ENCODE measurements around the gene CAMTA1.

Gene CAMTA1

DNA sequence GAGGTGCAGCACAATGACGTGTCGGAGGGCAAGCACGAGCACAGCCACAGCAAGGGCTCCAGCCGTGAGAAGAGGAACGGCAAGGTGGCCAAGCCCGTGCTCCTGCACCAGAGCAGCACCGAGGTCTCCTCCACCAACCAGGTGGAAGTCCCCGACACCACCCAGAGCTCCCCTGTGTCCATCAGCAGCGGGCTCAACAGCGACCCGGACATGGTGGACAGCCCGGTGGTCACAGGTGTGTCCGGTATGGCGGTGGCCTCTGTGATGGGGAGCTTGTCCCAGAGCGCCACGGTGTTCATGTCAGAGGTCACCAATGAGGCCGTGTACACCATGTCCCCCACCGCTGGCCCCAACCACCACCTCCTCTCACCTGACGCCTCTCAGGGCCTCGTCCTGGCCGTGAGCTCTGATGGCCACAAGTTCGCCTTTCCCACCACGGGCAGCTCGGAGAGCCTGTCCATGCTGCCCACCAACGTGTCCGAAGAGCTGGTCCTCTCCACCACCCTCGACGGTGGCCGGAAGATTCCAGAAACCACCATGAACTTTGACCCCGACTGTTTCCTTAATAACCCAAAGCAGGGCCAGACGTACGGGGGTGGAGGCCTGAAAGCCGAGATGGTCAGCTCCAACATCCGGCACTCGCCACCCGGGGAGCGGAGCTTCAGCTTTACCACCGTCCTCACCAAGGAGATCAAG, 878.3 kb downstream of the CAMTA1 start:
- Histone ChIP-seq H3K4me2 (no peak overlapping the region), H3K9me3 (replicated peaks in 1 of 11) (peaks cover 0 to 1% (median 0%) of the 10 kb centered on the region in 11 experiments; a peak in 1 of 22 replicates), H4K20me1 (no peaks in the 10 kb centered on the region; a peak in 1 of 22 replicates), H3K4me3 (no peak overlapping the region), H3K4me1 (peaks cover 0 to 61% (median 33%) of the 10 kb centered on the region in 10 experiments; a peak in 17 of 20 replicates), H3K9ac (no peak overlapping the region), H3K27me3 (no peaks in the 10 kb centered on the region), H3K27ac (no peak overlapping the region), H3K36me3 (no peaks in the 10 kb centered on the region)
- no peak for TF ChIP-seq Cebpa-rat (IDR thresholded peaks at IDR 0.05)

- H4K20me1 ChIP-seq, result no peaks in the 10 kb centered on the region; a peak in 1 of 22 replicates
- H3K27ac ChIP-seq, result no peak overlapping the region
- peak overlapping the region in 8 of 11 experiments; percentile 28 to 81 (median 72); a peak in 12 of 22 replicates for H3K4me2 ChIP-seq
- H3K9ac ChIP-seq, result no peak overlapping the region
- no peaks in the 10 kb centered on the region for H3K27me3 ChIP-seq
- no peaks in the 10 kb centered on the region for H3K9me3 ChIP-seq (replicated peaks in 1 of 11)
- H3K4me3 ChIP-seq, result no peak overlapping the region
- no peaks in the 10 kb centered on the region for H3K36me3 ChIP-seq
- no peak for TF ChIP-seq Cebpa-rat (IDR thresholded peaks at IDR 0.05)
- H3K4me1 ChIP-seq, result peaks cover 0 to 60% (median 33%) of the 10 kb centered on the region in 10 experiments; a peak in 17 of 20 replicates
Measured at GRCh38 chr1:7664147-7664892, 879.1 kb downstream of the CAMTA1 start.

GRCh38 chr1:7664893-7665250, 879.6 kb downstream of the CAMTA1 start:
- H3K27me3 ChIP-seq, result no peaks in the 10 kb centered on the region
- no peak for TF ChIP-seq Cebpa-rat (IDR thresholded peaks at IDR 0.05)
- peak overlapping the region in 8 of 11 experiments; percentile 28 to 81 (median 72); a peak in 14 of 22 replicates for H3K4me2 ChIP-seq
- no peaks in the 10 kb centered on the region; a peak in 1 of 22 replicates for H4K20me1 ChIP-seq
- peaks cover 0 to 58% (median 34%) of the 10 kb centered on the region in 10 experiments; a peak in 17 of 20 replicates for H3K4me1 ChIP-seq
- H3K9me3 ChIP-seq (replicated peaks in 1 of 11), result no peaks in the 10 kb centered on the region
- no peak overlapping the region for H3K4me3 ChIP-seq
- H3K36me3 ChIP-seq, result no peaks in the 10 kb centered on the region
- no peak overlapping the region for H3K27ac ChIP-seq
- H3K9ac ChIP-seq, result no peak overlapping the region

DNA sequence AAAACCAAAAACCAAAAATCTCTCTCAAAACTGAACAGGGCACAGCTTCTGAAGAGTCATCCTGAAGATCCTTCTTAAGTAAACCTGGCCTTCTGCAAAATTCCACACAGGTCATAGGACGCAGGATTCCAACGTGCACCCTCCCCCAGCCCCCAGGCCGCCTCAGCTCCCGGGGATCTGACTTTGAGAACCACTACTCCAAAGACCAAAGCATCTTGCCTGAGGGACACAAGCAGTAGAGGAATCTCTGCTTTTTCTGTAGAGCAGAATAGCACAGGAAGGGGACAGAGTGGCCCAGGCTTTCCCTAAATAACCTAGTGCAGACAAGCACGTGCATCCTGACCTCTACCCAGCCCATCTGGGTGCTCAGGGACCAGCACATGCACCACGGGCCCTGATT, 881.0 kb downstream of the CAMTA1 start:
- Histone ChIP-seq H3K9ac (peak overlapping the region in 5 of 11 experiments; percentile 14 to 44 (median 16); a peak in 4 of 22 replicates), H3K27ac (peak overlapping the region in 6 of 11 experiments; percentile 6 to 54 (median 28); a peak in 8 of 22 replicates), H4K20me1 (no peaks in the 10 kb centered on the region; a peak in 1 of 22 replicates), H3K9me3 (replicated peaks in 1 of 11) (no peaks in the 10 kb centered on the region), H3K4me1 (peaks cover 0 to 66% (median 44%) of the 10 kb centered on the region in 10 experiments; a peak in 17 of 20 replicates), H3K4me2 (peak overlapping the region in 9 of 11 experiments; percentile 29 to 81 (median 73); a peak in 17 of 22 replicates), H3K36me3 (no peaks in the 10 kb centered on the region), H3K27me3 (no peaks in the 10 kb centered on the region), H3K4me3 (no peak overlapping the region)
- no peak for TF ChIP-seq Cebpa-rat (IDR thresholded peaks at IDR 0.05)

DNA sequence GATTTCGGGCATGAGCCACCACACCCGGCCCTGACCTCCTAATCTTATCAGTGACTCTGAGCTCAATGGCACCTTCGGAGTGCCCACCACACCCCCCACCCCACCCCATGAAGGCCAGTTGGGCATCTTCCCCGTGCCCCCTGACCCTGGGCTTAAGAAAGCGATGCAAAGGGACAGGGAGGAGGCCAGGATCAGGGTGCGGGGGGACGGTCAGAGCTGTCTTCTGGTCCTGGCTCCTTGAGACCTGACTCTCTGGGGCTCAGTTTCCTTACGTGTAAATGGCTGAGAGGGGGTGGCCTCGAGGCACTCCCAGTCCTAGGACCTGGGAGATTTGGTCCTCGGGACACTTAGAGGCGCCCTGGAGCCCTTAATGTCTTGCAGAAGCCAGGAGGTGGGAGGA, 881.9 kb downstream of the CAMTA1 start:
- Histone ChIP-seq H3K4me3 (no peak overlapping the region), H3K4me2 (peak overlapping the region in 7 of 11 experiments; percentile 17 to 81 (median 77); a peak in 10 of 22 replicates), H3K27ac (no peak overlapping the region), H3K4me1 (peaks cover 0 to 72% (median 50%) of the 10 kb centered on the region in 10 experiments; a peak in 17 of 20 replicates), H4K20me1 (no peaks in the 10 kb centered on the region), H3K36me3 (no peaks in the 10 kb centered on the region), H3K9me3 (replicated peaks in 1 of 11) (no peaks in the 10 kb centered on the region), H3K9ac (no peak overlapping the region), H3K27me3 (no peaks in the 10 kb centered on the region)
- TF ChIP-seq Cebpa-rat (IDR thresholded peaks at IDR 0.05), result no peak

DNA sequence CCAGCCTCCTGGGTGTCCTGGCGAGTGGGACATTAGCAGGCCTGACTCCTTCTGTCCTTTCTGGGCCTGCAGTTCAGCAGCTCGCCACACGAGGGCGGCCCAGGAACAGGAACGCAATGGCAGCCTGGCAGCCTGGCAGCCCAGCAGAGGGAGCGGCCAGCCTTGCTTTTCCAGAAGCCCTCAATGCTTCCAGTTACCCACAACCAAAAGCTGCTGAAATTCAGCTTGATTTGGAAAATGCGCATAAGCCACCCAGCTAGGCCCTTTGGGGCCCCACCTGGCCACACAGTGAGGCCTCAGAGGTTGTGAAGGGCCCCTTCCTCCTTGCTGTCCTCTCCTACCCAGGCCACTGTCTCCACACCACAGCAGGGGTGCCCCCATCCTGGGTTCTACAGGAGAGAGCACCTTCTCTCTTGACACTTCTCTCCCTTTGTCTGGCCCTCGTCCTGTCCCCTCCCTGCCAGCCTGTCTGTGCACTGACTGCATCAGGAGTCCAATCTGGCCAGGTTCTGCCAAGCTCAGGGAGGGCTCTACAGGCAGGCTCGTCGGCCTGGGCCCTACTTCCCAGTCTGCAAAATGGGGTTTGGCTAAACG, 882.5 kb downstream of the CAMTA1 start:
- Histone ChIP-seq H3K9ac (peak overlapping the region in 4 of 11 experiments; percentile 1 to 30 (median 21); a peak in 2 of 22 replicates), H3K27ac (peak overlapping the region in 3 of 11 experiments; percentile 3 to 12 (median 4); a peak in 2 of 22 replicates), H3K4me1 (peaks cover 0 to 74% (median 55%) of the 10 kb centered on the region in 10 experiments; a peak in 17 of 20 replicates), H3K4me2 (peak overlapping the region in 5 of 11 experiments; percentile 17 to 81 (median 77); a peak in 7 of 22 replicates), H3K27me3 (no peaks in the 10 kb centered on the region), H3K9me3 (replicated peaks in 1 of 11) (no peaks in the 10 kb centered on the region), H3K4me3 (no peak overlapping the region), H4K20me1 (no peaks in the 10 kb centered on the region), H3K36me3 (no peaks in the 10 kb centered on the region)
- no peak for TF ChIP-seq Cebpa-rat (IDR thresholded peaks at IDR 0.05)

GRCh38 chr1:7669559-7670311, 884.5 kb downstream of the CAMTA1 start:
- H3K9ac ChIP-seq, result peak overlapping the region in 6 of 11 experiments; percentile 0 to 30 (median 16); a peak in 4 of 22 replicates
- peak overlapping the region; percentile 41 to 70 (median 61); a peak in 21 of 22 replicates for H3K4me2 ChIP-seq
- TF ChIP-seq Cebpa-rat (IDR thresholded peaks at IDR 0.05), result no peak
- no peaks in the 10 kb centered on the region for H3K27me3 ChIP-seq
- no peaks in the 10 kb centered on the region for H3K9me3 ChIP-seq (replicated peaks in 1 of 11)
- H3K4me3 ChIP-seq, result no peak overlapping the region
- no peaks in the 10 kb centered on the region for H3K36me3 ChIP-seq
- H3K27ac ChIP-seq, result no peak overlapping the region
- no peaks in the 10 kb centered on the region for H4K20me1 ChIP-seq
- H3K4me1 ChIP-seq, result peaks cover 0 to 72% (median 60%) of the 10 kb centered on the region in 10 experiments; a peak in 17 of 20 replicates

Data from BLaER1 treated with 17β-estradiol and CSF1 and Interleukin-3, amounts not matched to agents 10 nM and 100 nM (cell line).